ENCODE data around the gene SKIL.

- TF ChIP-seq POLR2AphosphoS5 (IDR thresholded peaks at IDR 0.05; ENCODE audit: insufficient read depth in 1 of 2, low read depth in 1 of 2) = no peak
- no peak for TF ChIP-seq CTCF (IDR thresholded peaks at IDR 0.05)
These were observed 3.0 kb downstream of the SKIL start for GRCh38 chr3:170360466-170360865.
